ENCODE data around the gene RAB1B. TPM values are rescaled to one million over a fixed set of nuclear protein-coding genes. Genes with fewer than 3 reads are reported as not detected.

The RAB1B gene
- total RNA-seq, 1 donor from 2014 or later: 115 TPM

DNA sequence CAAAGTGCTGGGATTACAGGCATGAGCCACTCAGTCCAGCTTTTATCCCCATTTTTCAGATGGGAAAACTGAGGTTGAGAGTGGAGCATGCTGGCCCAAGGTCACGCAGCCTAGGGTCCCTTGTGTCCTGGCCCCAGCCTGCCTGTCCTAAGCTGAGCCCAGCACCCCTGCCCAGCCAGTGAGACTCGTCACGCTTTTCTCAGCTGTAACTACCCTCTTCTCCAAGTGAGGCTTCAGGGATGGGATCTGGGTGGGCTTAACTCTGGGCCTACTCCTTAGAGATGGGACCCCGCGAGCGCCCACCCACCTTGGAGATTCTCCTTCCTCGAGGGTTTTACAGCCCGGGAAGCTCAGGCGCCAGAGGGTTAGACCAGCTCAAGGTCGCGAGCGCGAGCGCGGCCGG is 22.9 kb downstream of the RAB1B start:
- DNase-seq (no peak), ATAC-seq (ENCODE audit: low read depth) (no peak)
- CTCF ChIA-PET: interaction anchor here (1.4 kb wide), 1 partner anchor 21 kb away, joined by 7 read pairs; no protein-coding TSS in a partner anchor
- no peak overlapping the region for H3K27ac Mint-ChIP-seq
- no peaks in the 10 kb centered on the region for H3K9me3 Mint-ChIP-seq
- TF ChIP-seq, protein P1, sequence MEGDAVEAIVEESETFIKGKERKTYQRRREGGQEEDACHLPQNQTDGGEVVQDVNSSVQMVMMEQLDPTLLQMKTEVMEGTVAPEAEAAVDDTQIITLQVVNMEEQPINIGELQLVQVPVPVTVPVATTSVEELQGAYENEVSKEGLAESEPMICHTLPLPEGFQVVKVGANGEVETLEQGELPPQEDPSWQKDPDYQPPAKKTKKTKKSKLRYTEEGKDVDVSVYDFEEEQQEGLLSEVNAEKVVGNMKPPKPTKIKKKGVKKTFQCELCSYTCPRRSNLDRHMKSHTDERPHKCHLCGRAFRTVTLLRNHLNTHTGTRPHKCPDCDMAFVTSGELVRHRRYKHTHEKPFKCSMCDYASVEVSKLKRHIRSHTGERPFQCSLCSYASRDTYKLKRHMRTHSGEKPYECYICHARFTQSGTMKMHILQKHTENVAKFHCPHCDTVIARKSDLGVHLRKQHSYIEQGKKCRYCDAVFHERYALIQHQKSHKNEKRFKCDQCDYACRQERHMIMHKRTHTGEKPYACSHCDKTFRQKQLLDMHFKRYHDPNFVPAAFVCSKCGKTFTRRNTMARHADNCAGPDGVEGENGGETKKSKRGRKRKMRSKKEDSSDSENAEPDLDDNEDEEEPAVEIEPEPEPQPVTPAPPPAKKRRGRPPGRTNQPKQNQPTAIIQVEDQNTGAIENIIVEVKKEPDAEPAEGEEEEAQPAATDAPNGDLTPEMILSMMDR (IDR thresholded peaks at IDR 0.05): no peak
- H3K4me3 Mint-ChIP-seq: no peak overlapping the region
- POLR2A ChIA-PET: interaction anchor here (0.5 to 4.0 kb wide), 3 partner anchors 21 to 513 kb away, joined by 4 to 42 read pairs (median 5); partner anchors contain the start of gene RAB1B
- peaks cover 7% of the 10 kb centered on the region for H3K36me3 Mint-ChIP-seq (ENCODE audit: low read depth)
- peaks cover 31% of the 10 kb centered on the region for H3K4me1 Mint-ChIP-seq
- peaks cover 22% of the 10 kb centered on the region for H3K27me3 Mint-ChIP-seq
- intact Hi-C loops (cut with micrococcal nuclease): no loop called here

DNA sequence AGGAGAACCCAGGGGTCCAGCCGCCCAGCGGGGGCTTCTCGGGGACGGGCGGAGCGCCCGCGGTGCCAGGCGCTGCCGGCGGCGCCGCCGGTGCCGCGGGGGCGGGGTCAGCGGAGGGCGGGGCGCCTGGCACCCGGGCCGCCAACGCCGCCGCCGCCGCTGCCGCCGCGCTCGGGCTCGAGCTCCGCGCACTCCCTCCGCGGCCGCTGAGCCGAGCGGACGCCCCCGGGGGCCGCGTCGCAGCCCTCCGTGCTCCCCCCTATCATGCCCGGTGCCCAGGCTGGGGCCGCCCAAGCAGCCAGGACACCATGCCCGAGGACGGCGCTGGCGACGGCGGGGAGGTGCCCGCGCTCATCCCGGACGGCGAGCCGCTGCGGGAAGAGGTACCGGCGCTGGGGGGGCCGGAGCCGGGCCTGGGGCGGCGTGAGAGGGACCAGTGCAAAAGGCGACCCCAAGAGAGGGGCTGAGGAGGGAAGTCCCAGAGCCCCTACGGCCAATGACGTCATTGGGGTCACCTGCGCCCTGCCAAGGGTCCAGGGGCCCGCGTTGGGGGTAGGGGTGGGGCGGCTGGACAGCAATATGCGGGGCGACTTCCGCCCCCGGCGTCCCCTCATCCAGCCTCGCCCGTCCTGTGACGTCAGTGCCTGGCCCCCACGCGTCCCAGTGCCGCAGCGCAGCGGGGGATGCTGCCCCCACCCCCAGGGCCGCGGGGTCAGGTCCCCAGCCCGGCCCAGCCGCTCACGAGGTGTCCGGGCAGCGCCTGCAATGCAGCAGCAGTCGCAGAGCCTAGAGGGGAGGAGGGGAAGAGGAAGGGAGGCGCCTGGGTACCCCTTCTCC is 23.5 kb downstream of the RAB1B start, which contains the start of gene TMEM151A:
Gene TMEM151A, plus strand, starts transcription at position 189 of the 837 bp plus-strand sequence. Its CDS starts 120 bp downstream, at position 309.
- Mint-ChIP-seq H3K4me3 (peak within 1 kb of the TSS; percentile 89), H3K9me3 (no peaks in the 10 kb centered on the region), H3K27me3 (peaks cover 23% of the 10 kb centered on the region), H3K4me1 (peaks cover 31% of the 10 kb centered on the region), H3K27ac (peak within 1 kb of the TSS; percentile 21), H3K36me3 (ENCODE audit: low read depth) (peaks cover 6% of the 10 kb centered on the region)
- ATAC-seq (ENCODE audit: low read depth) (no peak), DNase-seq (peak; percentile 54)
- TF ChIP-seq, protein P1 (IDR thresholded peaks at IDR 0.05): no peak
- ChIA-PET CTCF (no interaction called here), POLR2A (interaction anchor here (0.5 to 4.0 kb wide), 3 partner anchors 21 to 513 kb away, joined by 4 to 42 read pairs (median 5); partner anchors contain the start of gene RAB1B)
- intact Hi-C loops (cut with micrococcal nuclease): no loop called here

DNA sequence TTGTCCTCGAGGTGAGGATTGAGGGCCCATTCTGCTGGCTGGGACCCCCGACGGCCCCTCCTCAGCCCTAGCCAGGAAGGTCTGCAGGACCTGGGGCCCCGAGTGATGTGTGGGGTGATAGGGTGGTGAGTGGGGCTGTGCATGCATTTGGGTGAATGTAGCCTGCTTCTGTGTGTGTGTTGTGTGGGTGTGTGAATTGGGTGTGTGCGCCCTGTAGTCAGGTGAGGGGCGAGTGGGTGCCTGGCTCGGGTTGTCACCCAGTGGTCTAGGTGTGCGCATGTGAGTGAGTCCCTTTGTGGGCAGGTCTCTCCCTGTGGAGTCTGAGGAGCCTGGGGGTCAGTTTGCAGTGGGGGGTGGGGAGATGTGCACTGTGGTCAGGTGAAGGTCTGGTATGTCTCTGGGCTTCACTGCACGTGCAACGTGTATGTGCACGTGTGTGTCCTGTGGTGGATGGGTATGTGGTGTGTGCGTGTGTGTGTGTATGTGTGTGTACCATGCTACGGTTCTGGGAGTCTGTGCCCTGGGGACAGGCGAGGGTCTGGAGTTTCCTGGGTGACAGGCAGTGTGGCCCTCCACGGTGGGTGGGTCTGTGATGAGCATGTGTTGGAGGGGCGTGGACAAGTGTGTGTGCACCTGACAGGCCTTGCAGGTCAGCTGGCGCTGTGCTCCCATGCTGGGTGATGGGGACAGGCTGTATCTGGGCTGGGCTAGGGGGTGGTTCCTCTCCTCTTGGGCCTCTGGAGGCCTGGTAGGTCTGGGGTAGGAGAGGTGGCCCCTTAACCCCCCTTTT is 24.3 kb downstream of the RAB1B start:
- ChIA-PET CTCF (no interaction called here), POLR2A (no interaction called here)
- Mint-ChIP-seq H3K36me3 (ENCODE audit: low read depth) (peaks cover 6% of the 10 kb centered on the region), H3K4me1 (peaks cover 28% of the 10 kb centered on the region), H3K27ac (peak overlapping the region; percentile 21), H3K9me3 (no peaks in the 10 kb centered on the region), H3K27me3 (peaks cover 23% of the 10 kb centered on the region), H3K4me3 (peak overlapping the region; percentile 66)
- DNase-seq (no peak), ATAC-seq (ENCODE audit: low read depth) (no peak)
- TF ChIP-seq, protein P1 (IDR thresholded peaks at IDR 0.05): no peak
- intact Hi-C loops (cut with micrococcal nuclease): no loop called here

DNA sequence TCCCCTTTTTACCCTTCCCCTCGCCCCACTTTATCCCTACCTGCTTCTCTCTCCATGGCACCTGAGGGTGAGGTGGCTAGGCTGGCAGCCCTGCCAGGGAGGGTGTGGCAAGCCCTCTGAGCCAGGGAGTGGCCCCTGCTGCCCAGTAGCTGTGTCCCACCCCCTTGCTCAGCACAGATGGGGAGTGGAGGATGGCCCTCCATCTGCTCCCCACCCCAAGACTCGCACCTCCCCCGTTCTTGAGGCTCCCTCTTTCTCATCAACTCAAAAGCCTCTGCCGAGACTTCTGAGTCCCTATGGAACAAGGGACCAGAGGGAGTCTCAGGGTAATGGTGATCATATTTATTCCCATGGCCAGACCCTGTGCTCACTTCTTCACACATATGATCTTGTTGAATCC is 24.9 kb downstream of the RAB1B start:
- H3K4me3 Mint-ChIP-seq: no peak overlapping the region
- peaks cover 23% of the 10 kb centered on the region for H3K27me3 Mint-ChIP-seq
- POLR2A ChIA-PET: no interaction called here
- DNase-seq (no peak), ATAC-seq (ENCODE audit: low read depth) (no peak)
- intact Hi-C loops (cut with micrococcal nuclease): no loop called here
- no peaks in the 10 kb centered on the region for H3K9me3 Mint-ChIP-seq
- peaks cover 24% of the 10 kb centered on the region for H3K4me1 Mint-ChIP-seq
- no peak overlapping the region for H3K27ac Mint-ChIP-seq
- TF ChIP-seq, protein P1 (IDR thresholded peaks at IDR 0.05): no peak
- CTCF ChIA-PET: no interaction called here
- H3K36me3 Mint-ChIP-seq (ENCODE audit: low read depth): peaks cover 4% of the 10 kb centered on the region

Data from activated B cell treated with CpG ODN at 0.5 μM for 24 hours (primary cell).